Measurements from ENCODE around the gene CLASP1.

DNA sequence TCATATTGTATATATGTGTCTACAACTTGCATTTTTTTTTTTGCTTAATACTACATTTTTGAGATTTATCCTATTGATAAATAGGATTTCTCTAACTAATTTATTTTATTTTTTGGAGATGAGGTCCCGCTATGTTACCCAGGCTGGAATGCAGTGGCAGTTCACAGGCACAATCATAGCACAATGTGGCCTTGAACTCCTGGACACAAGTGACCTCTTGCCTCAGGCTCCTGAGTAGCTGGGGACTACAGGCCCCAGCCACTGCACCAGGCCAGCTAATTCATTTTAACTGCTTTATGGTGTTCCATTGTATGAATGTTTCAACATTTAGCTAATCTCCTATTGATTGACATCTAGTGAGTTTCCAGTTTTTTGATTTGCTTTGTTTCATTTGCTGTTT lies 16.8 kb upstream of the CLASP1 start:
- TF ChIP-seq CTCF (IDR thresholded peaks at IDR 0.05) (no peak), POLR2A (IDR thresholded peaks at IDR 0.05) (no peak)
